Measurements from ENCODE around the gene MASP1.
"Not testable (repeated sequence)": the region's sequence is repeated elsewhere in the genome, so short reads cannot be mapped to it uniquely, and the experiment has no call there.

The MASP1 gene

GRCh38 chr3:187209491-187209890, 82.0 kb downstream of the MASP1 start:
- Histone ChIP-seq H3K4me1 (ENCODE audit: control insufficient read depth, insufficient read depth, low read length, unreplicated experiment) (peaks cover 11% of the 10 kb centered on the region), H3K36me3 (ENCODE audit: insufficient read depth, low read length) (no peaks in the 10 kb centered on the region), H3K79me2 (ENCODE audit: control insufficient read depth, insufficient read depth, low read length, unreplicated experiment) (no peaks in the 10 kb centered on the region), H2AFZ (ENCODE audit: low read length, unreplicated experiment) (no peak overlapping the region), H3K27ac (ENCODE audit: low read depth, low read length) (no peak overlapping the region), H3K27me3 (ENCODE audit: insufficient read depth, low read length) (peaks cover 16% of the 10 kb centered on the region), H3K4me3 (ENCODE audit: low read depth, low read length) (no peak overlapping the region)

DNA sequence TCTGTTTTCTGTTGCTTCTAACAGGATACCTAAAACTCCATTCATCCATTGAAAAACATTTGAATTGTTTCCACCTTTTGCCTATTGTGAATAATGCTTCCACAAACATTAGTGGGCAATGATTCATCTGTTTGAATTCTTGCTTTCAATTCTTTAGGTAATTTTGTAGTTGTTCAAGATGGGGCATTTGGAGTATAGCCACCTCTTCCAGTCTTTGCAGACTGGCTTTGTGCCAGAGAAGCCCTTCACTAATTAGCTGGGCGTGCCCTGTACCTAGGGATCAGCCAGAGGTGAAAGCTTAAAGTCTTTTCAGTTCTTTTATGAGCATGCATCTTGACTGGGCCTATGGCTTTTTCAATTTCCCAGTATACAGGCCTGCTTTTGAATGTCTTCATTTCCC, 83.4 kb downstream of the MASP1 start:
- Histone ChIP-seq H3K36me3 (ENCODE audit: insufficient read depth, low read length) (no peaks in the 10 kb centered on the region), H2AFZ (ENCODE audit: low read length, unreplicated experiment) (no peak overlapping the region), H3K4me3 (ENCODE audit: low read depth, low read length) (no peak overlapping the region), H3K27ac (ENCODE audit: low read depth, low read length) (no peak overlapping the region), H3K79me2 (ENCODE audit: control insufficient read depth, insufficient read depth, low read length, unreplicated experiment) (no peaks in the 10 kb centered on the region), H3K4me1 (ENCODE audit: control insufficient read depth, insufficient read depth, low read length, unreplicated experiment) (peaks cover 11% of the 10 kb centered on the region), H3K27me3 (ENCODE audit: insufficient read depth, low read length) (peaks cover 16% of the 10 kb centered on the region)

DNA sequence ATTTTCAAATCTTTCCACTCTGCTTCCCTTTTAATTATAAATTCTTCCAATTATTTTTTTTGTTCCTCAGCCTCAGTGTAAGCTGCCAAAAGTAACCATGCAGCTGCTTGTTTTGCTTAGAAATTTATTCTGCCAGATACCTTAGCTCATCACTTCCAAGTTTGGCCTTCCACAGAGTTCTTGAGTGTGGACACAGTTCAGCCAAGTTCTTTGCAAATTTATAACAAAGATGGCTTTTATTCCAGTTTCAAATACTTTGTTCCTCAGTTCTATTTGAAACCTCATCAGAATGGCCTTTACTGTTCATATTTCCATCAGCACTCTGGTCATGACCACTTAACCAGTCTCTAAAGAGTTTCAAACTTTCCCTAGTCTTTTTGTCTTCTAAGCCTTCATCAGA, 83.9 kb downstream of the MASP1 start:
- H3K4me3 ChIP-seq (ENCODE audit: low read depth, low read length): no peak overlapping the region
- H3K4me1 ChIP-seq (ENCODE audit: control insufficient read depth, insufficient read depth, low read length, unreplicated experiment): peaks cover 11% of the 10 kb centered on the region
- H3K79me2 ChIP-seq (ENCODE audit: control insufficient read depth, insufficient read depth, low read length, unreplicated experiment): no peaks in the 10 kb centered on the region
- H3K36me3 ChIP-seq (ENCODE audit: insufficient read depth, low read length): no peaks in the 10 kb centered on the region
- no peak overlapping the region for H3K27ac ChIP-seq (ENCODE audit: low read depth, low read length)
- peaks cover 21% of the 10 kb centered on the region for H3K27me3 ChIP-seq (ENCODE audit: insufficient read depth, low read length)
- no peak overlapping the region for H2AFZ ChIP-seq (ENCODE audit: low read length, unreplicated experiment)

DNA sequence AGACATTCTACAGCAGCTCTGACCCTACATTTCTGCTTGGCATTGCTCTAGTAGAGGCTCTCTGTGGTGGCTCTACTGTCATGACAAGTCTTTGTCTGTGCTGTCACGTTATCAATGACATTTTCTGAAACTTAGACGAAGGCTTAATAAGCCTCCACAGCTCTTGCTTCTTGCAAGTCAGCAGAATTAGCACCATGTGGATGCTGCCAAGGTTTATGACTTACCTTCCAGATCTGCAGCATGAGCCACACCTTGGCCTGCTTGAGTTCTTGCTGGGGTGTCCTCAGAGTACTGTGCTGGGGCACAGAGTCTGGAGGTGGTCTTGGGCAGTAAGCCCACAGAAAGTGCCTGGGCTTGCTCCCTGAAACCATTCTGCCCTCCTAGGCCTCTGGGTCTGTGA, 84.5 kb downstream of the MASP1 start:
- H3K27me3 ChIP-seq (ENCODE audit: insufficient read depth, low read length): peaks cover 25% of the 10 kb centered on the region
- H3K36me3 ChIP-seq (ENCODE audit: insufficient read depth, low read length): no peaks in the 10 kb centered on the region
- no peak overlapping the region for H2AFZ ChIP-seq (ENCODE audit: low read length, unreplicated experiment)
- no peak overlapping the region for H3K4me3 ChIP-seq (ENCODE audit: low read depth, low read length)
- H3K27ac ChIP-seq (ENCODE audit: low read depth, low read length): no peak overlapping the region
- peaks cover 11% of the 10 kb centered on the region for H3K4me1 ChIP-seq (ENCODE audit: control insufficient read depth, insufficient read depth, low read length, unreplicated experiment)
- no peaks in the 10 kb centered on the region for H3K79me2 ChIP-seq (ENCODE audit: control insufficient read depth, insufficient read depth, low read length, unreplicated experiment)

GRCh38 chr3:187205683-187206082, 85.9 kb downstream of the MASP1 start:
- H3K4me1 ChIP-seq (ENCODE audit: control insufficient read depth, insufficient read depth, low read length, unreplicated experiment): peaks cover 11% of the 10 kb centered on the region
- no peak overlapping the region for H3K4me3 ChIP-seq (ENCODE audit: low read depth, low read length)
- H3K79me2 ChIP-seq (ENCODE audit: control insufficient read depth, insufficient read depth, low read length, unreplicated experiment): no peaks in the 10 kb centered on the region
- peaks cover 38% of the 10 kb centered on the region for H3K27me3 ChIP-seq (ENCODE audit: insufficient read depth, low read length)
- no peak overlapping the region for H3K27ac ChIP-seq (ENCODE audit: low read depth, low read length)
- H3K36me3 ChIP-seq (ENCODE audit: insufficient read depth, low read length): no peaks in the 10 kb centered on the region
- H2AFZ ChIP-seq (ENCODE audit: low read length, unreplicated experiment): no peak overlapping the region

DNA sequence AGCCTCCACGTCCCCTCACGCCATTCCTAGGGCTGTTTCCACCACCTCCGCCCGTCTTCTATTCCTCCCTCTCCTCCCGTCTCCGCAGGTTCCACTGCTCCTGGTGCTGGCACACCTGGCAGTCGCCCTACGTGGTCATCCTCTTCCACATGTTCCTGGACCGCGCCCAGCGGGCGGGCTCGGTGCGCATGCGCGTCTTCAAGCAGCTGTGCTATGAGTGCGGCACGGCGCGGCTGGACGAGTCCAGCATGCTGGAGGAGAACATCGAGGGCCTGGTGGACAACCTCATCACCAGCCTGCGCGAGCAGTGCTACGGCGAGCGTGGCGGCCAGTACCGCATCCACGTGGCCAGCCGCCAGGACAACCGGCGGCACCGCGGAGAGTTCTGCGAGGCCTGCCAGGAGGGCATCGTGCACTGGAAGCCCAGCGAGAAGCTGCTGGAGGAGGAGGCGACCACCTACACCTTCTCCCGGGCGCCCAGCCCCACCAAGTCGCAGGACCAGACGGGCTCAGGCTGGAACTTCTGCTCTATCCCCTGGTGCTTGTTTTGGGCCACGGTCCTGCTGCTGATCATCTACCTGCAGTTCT, 92.0 kb downstream of the MASP1 start:
- H3K36me3 ChIP-seq (ENCODE audit: insufficient read depth, low read length); H3K79me2 ChIP-seq (ENCODE audit: control insufficient read depth, insufficient read depth, low read length, unreplicated experiment); H3K27ac ChIP-seq (ENCODE audit: low read depth, low read length); H3K4me1 ChIP-seq (ENCODE audit: control insufficient read depth, insufficient read depth, low read length, unreplicated experiment); H2AFZ ChIP-seq (ENCODE audit: low read length, unreplicated experiment); H3K4me3 ChIP-seq (ENCODE audit: low read depth, low read length): not testable (repeated sequence)
- H3K27me3 ChIP-seq (ENCODE audit: insufficient read depth, low read length): peaks cover 22% of the 10 kb centered on the region

GRCh38 chr3:187198490-187198889, 93.0 kb downstream of the MASP1 start:
- Histone ChIP-seq H3K4me1 (ENCODE audit: control insufficient read depth, insufficient read depth, low read length, unreplicated experiment) (no peaks in the 10 kb centered on the region), H3K4me3 (ENCODE audit: low read depth, low read length) (no peak overlapping the region), H3K36me3 (ENCODE audit: insufficient read depth, low read length) (no peaks in the 10 kb centered on the region), H2AFZ (ENCODE audit: low read length, unreplicated experiment) (no peak overlapping the region), H3K27me3 (ENCODE audit: insufficient read depth, low read length) (peaks cover 22% of the 10 kb centered on the region), H3K27ac (ENCODE audit: low read depth, low read length) (no peak overlapping the region), H3K79me2 (ENCODE audit: control insufficient read depth, insufficient read depth, low read length, unreplicated experiment) (no peaks in the 10 kb centered on the region)

GRCh38 chr3:187197335-187197649, 94.2 kb downstream of the MASP1 start, which contains the start of gene RTP1:
TSS of gene RTP1 (plus strand) at chr3:187197486. CDS start at chr3:187197516, 30 bp downstream.
- H3K27me3 ChIP-seq (ENCODE audit: insufficient read depth, low read length): peaks cover 19% of the 10 kb centered on the region; the same call in 1 of the 2 replicates
- H2AFZ ChIP-seq (ENCODE audit: low read length, unreplicated experiment): no peak within 1 kb of the TSS
- no peak within 1 kb of the TSS for H3K27ac ChIP-seq (ENCODE audit: low read depth, low read length)
- no peaks in the 10 kb centered on the region for H3K36me3 ChIP-seq (ENCODE audit: insufficient read depth, low read length)
- H3K4me3 ChIP-seq (ENCODE audit: low read depth, low read length): no peak within 1 kb of the TSS
- no peaks in the 10 kb centered on the region for H3K79me2 ChIP-seq (ENCODE audit: control insufficient read depth, insufficient read depth, low read length, unreplicated experiment)
- no peaks in the 10 kb centered on the region for H3K4me1 ChIP-seq (ENCODE audit: control insufficient read depth, insufficient read depth, low read length, unreplicated experiment)

GRCh38 chr3:187196573-187197334, 94.8 kb downstream of the MASP1 start:
- no peaks in the 10 kb centered on the region for H3K36me3 ChIP-seq (ENCODE audit: insufficient read depth, low read length)
- no peak overlapping the region for H3K4me3 ChIP-seq (ENCODE audit: low read depth, low read length)
- H3K27ac ChIP-seq (ENCODE audit: low read depth, low read length): no peak overlapping the region
- 0 out of 2 replicates have a peak, but pooled peaks cover 15% of the 10 kb centered on the region for H3K27me3 ChIP-seq (ENCODE audit: insufficient read depth, low read length)
- no peaks in the 10 kb centered on the region for H3K4me1 ChIP-seq (ENCODE audit: control insufficient read depth, insufficient read depth, low read length, unreplicated experiment)
- H3K79me2 ChIP-seq (ENCODE audit: control insufficient read depth, insufficient read depth, low read length, unreplicated experiment): no peaks in the 10 kb centered on the region
- no peak overlapping the region for H2AFZ ChIP-seq (ENCODE audit: low read length, unreplicated experiment)

- 0 out of 2 replicates have a peak, but pooled peaks cover 6% of the 10 kb centered on the region for H3K27me3 ChIP-seq (ENCODE audit: insufficient read depth, low read length)
- H2AFZ ChIP-seq (ENCODE audit: low read length, unreplicated experiment): no peak overlapping the region
- H3K36me3 ChIP-seq (ENCODE audit: insufficient read depth, low read length): no peaks in the 10 kb centered on the region
- H3K4me1 ChIP-seq (ENCODE audit: control insufficient read depth, insufficient read depth, low read length, unreplicated experiment): no peaks in the 10 kb centered on the region
- no peak overlapping the region for H3K27ac ChIP-seq (ENCODE audit: low read depth, low read length)
- no peak overlapping the region for H3K4me3 ChIP-seq (ENCODE audit: low read depth, low read length)
- no peaks in the 10 kb centered on the region for H3K79me2 ChIP-seq (ENCODE audit: control insufficient read depth, insufficient read depth, low read length, unreplicated experiment)
Measured at GRCh38 chr3:187193181-187193580, 98.4 kb downstream of the MASP1 start.

DNA sequence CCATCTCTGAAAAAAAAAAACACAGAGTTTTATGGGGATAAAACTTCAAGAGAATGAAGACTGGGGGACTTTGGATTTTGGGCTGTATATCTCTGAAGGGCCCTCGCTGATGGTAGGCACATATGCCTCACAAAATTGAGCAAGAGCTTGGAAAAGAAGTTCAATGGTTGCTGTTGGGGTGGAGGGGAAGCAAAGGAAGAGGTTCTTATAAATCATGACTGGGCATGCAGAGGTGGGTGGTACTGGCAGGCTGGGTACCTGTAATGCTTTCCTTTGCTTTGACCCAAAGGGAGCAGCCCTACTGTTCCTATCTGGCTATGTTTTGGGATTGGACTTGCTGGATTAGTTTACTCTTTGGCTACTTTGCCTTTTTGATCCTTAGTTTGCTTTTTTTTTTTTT, 100.3 kb downstream of the MASP1 start:
- Histone ChIP-seq H3K27ac (ENCODE audit: low read depth, low read length) (no peak overlapping the region), H2AFZ (ENCODE audit: low read length, unreplicated experiment) (no peak overlapping the region), H3K4me1 (ENCODE audit: control insufficient read depth, insufficient read depth, low read length, unreplicated experiment) (peaks cover 14% of the 10 kb centered on the region), H3K79me2 (ENCODE audit: control insufficient read depth, insufficient read depth, low read length, unreplicated experiment) (no peaks in the 10 kb centered on the region), H3K27me3 (ENCODE audit: insufficient read depth, low read length) (0 out of 2 replicates have a peak, but pooled peaks cover 6% of the 10 kb centered on the region), H3K4me3 (ENCODE audit: low read depth, low read length) (no peak overlapping the region), H3K36me3 (ENCODE audit: insufficient read depth, low read length) (no peaks in the 10 kb centered on the region)
